ENCODE data around the gene RPS6KC1.

DNA sequence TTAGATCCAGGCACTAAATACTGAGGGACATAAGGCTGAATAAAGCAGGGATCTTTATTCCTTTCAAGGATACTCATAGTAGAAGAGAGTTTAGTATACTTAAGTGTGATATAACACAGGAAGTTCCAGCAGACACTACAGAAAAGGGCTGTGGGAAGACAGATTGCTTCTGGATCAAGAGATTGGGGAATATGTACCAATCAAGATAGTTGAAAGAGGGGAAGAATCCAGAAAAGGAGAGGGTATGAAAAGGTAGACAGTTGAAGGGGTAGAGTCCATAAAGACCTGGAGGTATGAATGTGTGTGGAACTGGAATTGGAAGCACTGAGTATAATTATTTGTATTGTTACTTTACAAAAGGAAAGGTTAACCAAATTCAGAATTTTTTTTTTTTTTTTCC, 2.4 kb downstream of the RPS6KC1 start:
- TF ChIP-seq EZH2phosphoT487 (IDR thresholded peaks at IDR 0.05) (no peak), CTCF (IDR thresholded peaks at IDR 0.05) (no peak)
